WTC11 (cell line): ENCODE measurements around the gene DENND1C. TPM values are rescaled to one million over a fixed set of nuclear protein-coding genes. Genes with fewer than 3 reads are reported as not detected.

Experiments
- ATAC-seq: fragments of 200-7000 bp; cut with Tn5 transposase; 2 replicates; pipeline ENCODE4 v1.10.0; 2021; ENCODE audit warnings: mild to moderate bottlenecking, moderate library complexity
- CTCF ChIA-PET: fragments of 300-600 bp; sonication (Branson Sonifier 250); formaldehyde crosslinking; loops from one replicate; lab custom pipeline; 2021; ENCODE audit warnings: antibody characterized with exemption; lab: Charles Lee
- POLR2A ChIA-PET: fragments of 350-600 bp; sonication (Branson Sonifier 250); formaldehyde crosslinking; loops from one replicate; lab custom pipeline; 2021; ENCODE audit warnings: antibody characterized with exemption; lab: Charles Lee
- DNase-seq: peaks from one replicate; pipeline ENCODE4 v3.0.0; 2021; ENCODE audit warnings: low spot score
- H3K27ac Mint-ChIP-seq: 2 replicates; pipeline ENCODE4 v1.8.0; 2021; ENCODE audit warnings: mixed read lengths
- H3K27me3 Mint-ChIP-seq: 2 replicates; pipeline ENCODE4 v1.8.0; 2021; ENCODE audit warnings: low read depth, mild to moderate bottlenecking, moderate library complexity, mixed read lengths
- H3K36me3 Mint-ChIP-seq: 2 replicates; pipeline ENCODE4 v1.8.0; 2021; ENCODE audit warnings: mixed read lengths
- H3K4me1 Mint-ChIP-seq: 2 replicates; pipeline ENCODE4 v1.8.0; 2022; ENCODE audit warnings: mixed read lengths
- H3K4me3 Mint-ChIP-seq: 2 replicates; pipeline ENCODE4 v1.8.0; 2021; ENCODE audit warnings: mild to moderate bottlenecking, moderate library complexity, mixed read lengths
- H3K9me3 Mint-ChIP-seq: 2 replicates; pipeline ENCODE4 v1.8.0; 2021; ENCODE audit warnings: mixed read lengths
- ARID4B ChIP-seq: sonication (generic); formaldehyde crosslinking; IDR thresholded peaks from 2 replicates; pipeline ENCODE4 v1.8.0; 2023; ENCODE audit warnings: missing genetic modification reagents, mild to moderate bottlenecking, borderline replicate concordance
- ATF1 ChIP-seq: sonication (generic); formaldehyde crosslinking; IDR thresholded peaks from 2 replicates; pipeline ENCODE4 v1.8.1; 2023; ENCODE audit warnings: mild to moderate bottlenecking, moderate library complexity, missing genetic modification reagents
- CDX4 ChIP-seq: fragments of 250-450 bp; sonication (Bioruptor Pico); IDR thresholded peaks from 2 replicates; pipeline ENCODE4 v1.9.0; 2021; ENCODE audit warnings: moderate library complexity, mild to moderate bottlenecking, inconsistent platforms, borderline replicate concordance
- E2F1 ChIP-seq: sonication (generic); formaldehyde crosslinking; IDR thresholded peaks from 2 replicates; pipeline ENCODE4 v1.8.0; 2022; ENCODE audit warnings: mild to moderate bottlenecking, missing genetic modification reagents
- ETV6 ChIP-seq: sonication (generic); formaldehyde crosslinking; IDR thresholded peaks from 2 replicates; pipeline ENCODE4 v1.8.1; 2022; ENCODE audit warnings: mild to moderate bottlenecking, missing genetic modification reagents
- FOXP4 ChIP-seq: sonication (generic); formaldehyde crosslinking; IDR thresholded peaks from 2 replicates; pipeline ENCODE4 v1.8.0; 2022; ENCODE audit warnings: mild to moderate bottlenecking, missing genetic modification reagents
- HMGXB4 ChIP-seq: sonication (generic); formaldehyde crosslinking; IDR thresholded peaks from 2 replicates; pipeline ENCODE4 v1.8.1; 2023; ENCODE audit warnings: mild to moderate bottlenecking, moderate library complexity, missing genetic modification reagents
- IRF1 ChIP-seq: sonication (generic); formaldehyde crosslinking; IDR thresholded peaks from 2 replicates; pipeline ENCODE4 v1.8.0; 2023; ENCODE audit warnings: missing genetic modification reagents
- JUN ChIP-seq: sonication (generic); formaldehyde crosslinking; IDR thresholded peaks from 2 replicates; pipeline ENCODE4 v1.8.0; 2023; ENCODE audit warnings: mild to moderate bottlenecking, missing genetic modification reagents
- MLX ChIP-seq: sonication (generic); formaldehyde crosslinking; IDR thresholded peaks from 2 replicates; pipeline ENCODE4 v1.8.1; 2023; ENCODE audit warnings: mild to moderate bottlenecking, missing genetic modification reagents, moderate library complexity
- NFYB ChIP-seq: sonication (generic); formaldehyde crosslinking; conservative IDR thresholded peaks from 2 replicates; pipeline ENCODE4 v1.8.0; 2022; ENCODE audit warnings: low read depth, missing genetic modification reagents
- OVOL2 ChIP-seq: fragments of 250-450 bp; sonication (Bioruptor Pico); IDR thresholded peaks from 2 replicates; pipeline ENCODE4 v1.9.0; 2021; ENCODE audit warnings: mild to moderate bottlenecking, borderline replicate concordance
- PRDM15 ChIP-seq: sonication (generic); formaldehyde crosslinking; IDR thresholded peaks from 2 replicates; pipeline ENCODE4 v1.8.0; 2022; ENCODE audit warnings: missing genetic modification reagents
- RELA ChIP-seq: sonication (generic); formaldehyde crosslinking; IDR thresholded peaks from 2 replicates; pipeline ENCODE4 v1.8.1; 2022; ENCODE audit warnings: missing genetic modification reagents, mild to moderate bottlenecking, borderline replicate concordance
- USF1 ChIP-seq: sonication (generic); formaldehyde crosslinking; IDR thresholded peaks from 2 replicates; pipeline ENCODE4 v1.8.0; 2022; ENCODE audit warnings: mild to moderate bottlenecking, missing genetic modification reagents
- ZNF263 ChIP-seq: sonication (generic); formaldehyde crosslinking; IDR thresholded peaks from 2 replicates; pipeline ENCODE4 v1.8.1; 2022; ENCODE audit warnings: low read depth, mild to moderate bottlenecking, moderate library complexity, missing genetic modification reagents
- ZNF416 ChIP-seq: fragments of 250-450 bp; sonication (Bioruptor Pico); IDR thresholded peaks from 2 replicates; pipeline ENCODE4 v1.9.0; 2021; ENCODE audit warnings: mild to moderate bottlenecking, inconsistent platforms
- total RNA-seq: library from RNA; stranded (reverse); gene quantifications from 3 replicates; pipeline ENCODE4 v1.2.3, GENCODE V29; 2021

The DENND1C gene
- total RNA-seq, 1 experiment from 2014 or later = 4.3 TPM

- no peak for TF ChIP-seq FOXP4
These were observed 10.5 kb downstream of the DENND1C start (continued) for GRCh38 chr19:6471076-6471475.

GRCh38 chr19:6470173-6470572 lies 11.4 kb downstream of the DENND1C start:
- peaks cover 3% of the 10 kb centered on the region; the same call in 1 of the 2 replicates for H3K36me3 Mint-ChIP-seq
- CTCF ChIA-PET = interaction anchor here (0.7 to 1.1 kb wide), 2 partner anchors 11 to 47 kb away, joined by 3 read pairs; no protein-coding TSS in a partner anchor
- H3K9me3 Mint-ChIP-seq = no peaks in the 10 kb centered on the region
- TF ChIP-seq IRF1 (CRISPR knock-in tag) (no peak), MLX (CRISPR knock-in tag) (no peak), JUN (no peak), ATF1 (CRISPR knock-in tag) (no peak), OVOL2 (CRISPR knock-in tag) (no peak), CDX4 (CRISPR knock-in tag) (no peak), RELA (no peak), ARID4B (CRISPR knock-in tag) (no peak), PRDM15 (CRISPR knock-in tag) (no peak), ZNF263 (no peak), USF1 (CRISPR knock-in tag) (no peak), ETV6 (no peak), E2F1 (CRISPR knock-in tag) (no peak), HMGXB4 (CRISPR knock-in tag) (no peak), NFYB (CRISPR knock-in tag) (no peak), ZNF416 (CRISPR knock-in tag) (no peak)
- DNase-seq = no peak
- peaks cover 19% of the 10 kb centered on the region for H3K27me3 Mint-ChIP-seq
- H3K4me3 Mint-ChIP-seq = no peak overlapping the region
- peak; percentile 67 for ATAC-seq
- H3K27ac Mint-ChIP-seq = peak overlapping the region; percentile 78
- H3K4me1 Mint-ChIP-seq = peaks cover 8% of the 10 kb centered on the region
- POLR2A ChIA-PET = no interaction called here
